Activated gamma-delta T cell treated with anti-CD3 and anti-CD28 coated beads, Interleukin-2, amount 50 U/mL, for 16 hours (primary cell): Measurements from ENCODE around the gene NFATC3.
A peak's percentile ranks its signal among the peaks of the same experiment; 100 is the strongest.

ENCODE experiments used
- DNase-seq: peaks from one replicate; pipeline ENCODE4 v3.0.0-alpha.2; 2020; ENCODE audit warnings: low read depth

The NFATC3 gene

DNA sequence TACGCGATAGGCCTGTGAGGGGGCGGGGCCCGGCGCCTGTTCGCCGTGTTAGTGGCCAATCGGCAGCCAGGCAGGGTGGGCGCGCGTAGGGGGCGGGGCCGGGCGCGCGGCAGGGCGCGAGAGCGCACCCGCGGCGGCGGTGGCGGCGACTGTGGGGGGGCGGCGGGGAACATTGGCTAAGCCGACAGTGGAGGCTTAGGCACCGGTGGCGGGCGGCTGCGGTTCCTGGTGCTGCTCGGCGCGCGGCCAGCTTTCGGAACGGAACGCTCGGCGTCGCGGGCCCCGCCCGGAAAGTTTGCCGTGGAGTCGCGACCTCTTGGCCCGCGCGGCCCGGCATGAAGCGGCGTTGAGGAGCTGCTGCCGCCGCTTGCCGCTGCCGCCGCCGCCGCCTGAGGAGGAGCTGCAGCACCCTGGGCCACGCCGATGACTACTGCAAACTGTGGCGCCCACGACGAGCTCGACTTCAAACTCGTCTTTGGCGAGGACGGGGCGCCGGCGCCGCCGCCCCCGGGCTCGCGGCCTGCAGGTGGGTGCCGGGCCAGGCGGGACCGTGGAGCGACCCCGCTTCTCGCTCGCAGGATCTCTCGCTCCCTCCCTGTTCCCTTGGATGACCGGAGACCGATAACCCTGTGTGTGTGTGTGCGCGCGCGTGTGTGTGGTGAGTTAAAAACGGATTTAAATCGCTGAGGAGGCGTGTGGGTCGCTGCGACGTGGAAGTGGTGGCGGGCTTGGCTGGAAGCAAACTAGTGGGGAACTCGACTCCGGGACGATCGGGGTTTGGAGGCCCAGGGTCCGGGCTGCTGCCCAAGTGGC, at the start of gene NFATC3:
Gene NFATC3, plus strand, starts transcription at position 112 of the 813 bp plus-strand sequence. Its CDS starts 312 bp downstream, at position 424.
- peak; percentile 99 for DNase-seq

DNA sequence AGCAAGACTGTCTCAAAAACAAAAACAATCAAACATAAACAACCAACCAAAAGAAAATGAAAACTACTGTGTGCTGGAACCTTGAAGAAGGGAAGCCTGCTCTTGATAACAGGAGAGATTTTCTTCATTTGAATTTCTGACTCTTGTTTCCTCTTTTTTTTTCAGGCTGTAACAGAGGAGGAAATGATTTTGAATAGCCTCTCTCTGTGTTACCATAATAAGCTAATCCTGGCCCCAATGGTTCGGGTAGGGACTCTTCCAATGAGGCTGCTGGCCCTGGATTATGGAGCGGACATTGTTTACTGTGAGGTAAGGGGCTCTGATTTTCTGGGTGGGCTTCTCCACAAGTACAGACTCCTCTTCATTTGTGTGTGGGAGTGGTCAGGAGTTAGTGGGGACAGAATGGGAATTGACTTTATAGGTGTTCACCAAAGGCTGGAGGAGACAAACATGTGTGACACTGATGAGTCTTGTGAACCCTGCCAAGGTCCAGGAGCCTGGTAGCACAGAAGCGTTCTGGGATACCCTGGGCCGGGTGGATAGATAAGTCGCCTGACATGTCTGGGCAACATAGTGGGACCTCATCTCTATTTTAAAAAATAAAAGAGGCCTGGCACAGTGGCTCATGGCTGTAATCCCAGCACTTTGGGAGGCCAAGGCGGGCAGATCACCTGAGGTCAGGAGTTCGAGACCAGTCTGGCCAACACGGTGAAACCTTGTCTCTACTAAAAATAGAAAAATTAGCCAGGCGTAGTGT, 47.2 kb upstream of the NFATC3 start:
- DNase-seq, result no peak

DNA sequence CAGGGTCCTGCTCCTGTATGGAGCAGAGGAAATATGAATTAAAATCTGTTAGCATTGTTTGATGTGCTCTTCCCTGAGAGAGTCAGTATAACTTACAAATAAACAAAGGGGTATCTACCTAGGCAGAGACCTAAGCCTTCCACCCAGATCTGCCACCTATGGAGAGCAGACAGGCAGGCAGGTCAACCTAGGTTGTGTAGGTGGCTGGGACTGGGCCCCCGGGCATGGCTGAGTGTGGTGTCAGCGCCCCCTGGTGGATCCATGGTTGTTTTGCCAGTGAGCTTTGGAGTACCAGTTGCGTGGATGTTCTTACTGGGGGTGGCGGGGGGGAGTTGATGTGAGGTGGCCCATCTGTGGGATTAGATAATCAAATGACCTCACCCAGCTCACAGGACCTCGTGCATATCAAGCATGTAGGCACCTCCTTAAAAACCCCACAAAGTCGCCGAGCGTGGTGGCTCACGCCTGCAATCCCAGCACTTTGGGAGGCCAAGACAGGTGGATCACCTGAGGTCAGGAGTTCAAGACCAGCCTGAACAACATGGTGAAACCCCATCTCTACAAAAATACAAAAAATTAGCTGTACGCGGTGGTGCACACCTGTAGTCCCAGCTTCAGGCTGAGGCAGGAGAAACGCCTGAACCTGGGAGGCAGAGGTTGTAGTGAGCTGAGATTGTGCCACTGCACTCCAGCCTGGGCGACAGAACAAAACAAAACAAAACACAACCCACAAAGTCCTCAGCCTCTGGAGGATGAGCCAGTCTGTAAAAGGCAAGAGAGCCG, 44.5 kb upstream of the NFATC3 start:
- peak; percentile 88 for DNase-seq

- DNase-seq, result no peak
Measured at GRCh38 chr16:68041783-68042182, 43.4 kb upstream of the NFATC3 start.

DNA sequence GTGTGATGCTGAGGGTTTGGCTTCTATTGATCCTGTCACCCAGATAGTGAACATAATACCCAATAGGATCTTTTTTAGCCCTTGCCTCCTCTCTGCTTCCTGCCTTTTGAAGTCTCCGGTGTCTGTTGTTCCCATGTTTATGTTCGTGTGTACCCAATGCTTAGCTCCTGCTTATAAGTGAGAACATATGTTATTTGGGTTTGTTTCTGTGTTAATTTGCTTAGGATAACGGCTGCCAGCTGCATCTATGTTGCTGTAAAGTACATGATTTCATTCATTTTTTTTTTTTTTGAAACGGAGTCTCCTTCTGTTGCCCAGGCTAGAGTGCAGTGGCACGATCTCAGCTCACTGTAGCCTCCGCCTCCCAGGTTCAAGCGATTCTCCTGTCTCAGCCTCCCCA, 39.1 kb upstream of the NFATC3 start:
- no peak for DNase-seq

GRCh38 chr16:68047987-68048386, 37.2 kb upstream of the NFATC3 start:
- no peak for DNase-seq

- DNase-seq, result no peak
Measured at GRCh38 chr16:68049449-68049848, 35.7 kb upstream of the NFATC3 start.

DNA sequence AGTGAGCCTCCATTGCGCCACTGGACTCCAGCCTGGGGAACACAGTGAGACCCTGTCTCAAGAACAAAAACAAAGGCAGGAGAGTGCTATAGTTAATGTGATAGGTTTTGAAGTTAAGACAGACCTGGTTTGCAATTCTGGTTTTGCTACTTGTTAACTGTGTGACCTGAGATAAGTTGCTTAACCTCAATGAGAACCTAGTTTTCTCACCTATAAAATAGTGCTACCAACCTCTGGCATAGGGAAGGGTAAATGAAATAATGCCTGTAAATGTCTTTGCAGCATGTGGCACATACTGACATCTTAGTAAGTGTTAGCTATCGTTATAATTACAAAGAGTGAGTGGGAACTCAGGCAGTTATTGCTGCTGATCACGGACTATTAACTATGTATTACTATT, 29.8 kb upstream of the NFATC3 start:
- no peak for DNase-seq

GRCh38 chr16:68059804-68060203, 25.4 kb upstream of the NFATC3 start:
- DNase-seq, result no peak

- DNase-seq, result no peak
Measured at GRCh38 chr16:68061396-68061795, 23.8 kb upstream of the NFATC3 start.

- peak; percentile 29 for DNase-seq
Measured at GRCh38 chr16:68062910-68063393, 22.2 kb upstream of the NFATC3 start.

- DNase-seq, result peak; percentile 40
Measured at GRCh38 chr16:68064791-68065365, 20.3 kb upstream of the NFATC3 start.

- DNase-seq, result no peak
Measured at GRCh38 chr16:68065716-68066305, 19.4 kb upstream of the NFATC3 start.

DNA sequence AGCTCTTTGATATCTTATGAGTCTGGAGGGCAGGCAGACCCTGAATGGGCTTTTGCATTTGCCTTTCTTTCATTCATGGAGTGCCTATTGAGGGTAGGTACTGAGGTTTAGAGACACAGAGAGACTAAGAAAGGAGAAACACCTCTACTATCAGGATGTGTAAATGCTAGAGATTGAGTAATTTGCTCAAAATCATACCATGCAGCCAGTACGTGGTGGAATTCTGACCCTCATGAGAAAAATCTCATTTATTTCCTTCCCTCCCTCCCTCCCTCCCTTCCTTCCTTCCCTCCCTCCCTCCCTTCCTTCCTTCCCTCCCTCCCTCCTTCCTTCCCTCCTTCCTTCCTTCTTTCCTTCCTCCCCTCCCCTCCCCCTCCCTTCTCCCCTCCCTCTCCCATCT, 18.4 kb upstream of the NFATC3 start:
- DNase-seq, result no peak

- no peak for DNase-seq
Measured at GRCh38 chr16:68068926-68069325, 16.2 kb upstream of the NFATC3 start.

- DNase-seq, result no peak
Measured at GRCh38 chr16:68069511-68070248, 15.5 kb upstream of the NFATC3 start.

GRCh38 chr16:68070249-68070730, 14.9 kb upstream of the NFATC3 start:
- DNase-seq, result no peak

- DNase-seq, result no peak
Measured at GRCh38 chr16:68070806-68071517, 14.2 kb upstream of the NFATC3 start.

DNA sequence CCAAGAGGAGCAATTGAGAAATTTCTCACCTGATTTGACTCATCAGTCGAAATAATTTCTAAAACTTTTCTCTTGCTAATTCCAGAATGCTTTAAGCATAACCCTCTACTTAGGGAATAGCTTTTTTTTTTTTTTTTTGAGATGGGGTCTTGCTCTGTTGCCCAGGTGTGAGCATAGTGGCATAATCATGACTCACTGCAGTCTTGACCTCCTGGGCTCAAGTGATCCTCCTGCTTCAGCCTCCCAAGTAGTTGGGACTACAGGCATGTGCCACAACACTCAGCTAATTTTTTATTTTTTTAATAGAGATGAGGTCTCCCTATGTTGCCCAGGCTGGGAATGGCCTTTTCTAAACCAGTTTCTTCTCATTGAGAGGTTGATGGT, 13.7 kb upstream of the NFATC3 start:
- no peak for DNase-seq

DNA sequence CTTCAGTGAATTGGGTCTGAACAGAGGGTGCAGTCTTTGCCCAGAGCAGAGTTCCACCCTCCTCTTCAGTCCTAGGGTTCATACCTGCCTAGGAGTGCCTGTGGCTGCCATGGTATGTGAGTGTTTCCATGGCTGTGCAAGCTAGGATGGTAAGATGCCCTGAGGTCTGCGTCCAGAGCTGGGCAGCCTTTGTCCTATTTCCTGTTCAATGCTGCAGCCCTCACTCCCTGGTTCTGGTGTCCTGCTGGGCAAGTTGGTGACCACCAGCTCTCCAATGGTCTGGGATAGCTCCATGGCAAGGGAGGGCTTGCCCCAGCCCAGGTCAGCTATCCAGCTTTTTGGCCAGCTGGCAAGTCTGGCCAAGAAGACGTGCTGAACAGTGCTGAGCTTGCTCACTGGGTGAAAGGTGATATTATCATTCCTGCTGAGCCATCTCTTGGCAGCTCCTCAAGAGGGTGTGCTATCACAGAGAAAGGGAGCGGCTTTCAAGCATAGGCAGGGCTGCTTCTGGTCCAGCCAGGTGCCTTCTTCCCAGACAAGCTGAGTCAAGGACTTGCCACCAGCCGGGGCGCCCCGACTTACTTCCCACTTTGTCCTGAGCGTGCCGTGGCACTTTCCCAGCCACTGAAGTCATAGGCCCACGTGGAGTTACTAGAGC, 13.0 kb upstream of the NFATC3 start:
- no peak for DNase-seq
